Small intestine (tissue), 7 donors: Measurements from ENCODE around the gene ADAMTS2. TPM values are rescaled to one million over a fixed set of nuclear protein-coding genes. Genes with fewer than 3 reads are reported as not detected.
"Not testable (repeated sequence)": the region's sequence is repeated elsewhere in the genome, so short reads cannot be mapped to it uniquely, and the experiment has no call there.

Experiments
- DNase-seq, 2 donors: peaks; one replicate each; pipeline versions ENCODE4 v3.0.0 to v3.0.0-alpha.2; 2013
- FAIRE-seq: peaks from 2 replicates; lab custom pipeline; 2012; peaks lifted over from hg19 to GRCh38; lab: Jason Lieb, UNC
- H3K27ac ChIP-seq, 3 donors: one replicate each; pipeline ENCODE4 v1.5.1; 2013; ENCODE audit warnings: low read length in 2 of 3, mild to moderate bottlenecking in 2 of 3, control low read depth in 1 of 3, inconsistent platforms in 1 of 3, low read depth in 1 of 3, moderate library complexity in 1 of 3
- H3K27me3 ChIP-seq, 3 donors: one replicate each; pipeline ENCODE4 v1.6.1; 2013; ENCODE audit warnings: low read length in 3 of 3, inconsistent platforms in 1 of 3; ENCODE audit not compliant: control insufficient read depth in 3 of 3, insufficient read depth in 3 of 3
- H3K36me3 ChIP-seq, 3 donors: one replicate each; pipeline ENCODE4 v1.6.1; 2013; ENCODE audit warnings: low read length in 3 of 3, inconsistent platforms in 1 of 3, low read depth in 1 of 3, mild to moderate bottlenecking in 1 of 3, moderate library complexity in 1 of 3; ENCODE audit not compliant: control insufficient read depth in 3 of 3, insufficient read depth in 2 of 3
- H3K4me1 ChIP-seq, 3 donors: one replicate each; pipeline ENCODE4 v1.6.1; 2013; ENCODE audit warnings: low read length in 2 of 3, inconsistent platforms in 1 of 3, low read depth in 1 of 3, mild to moderate bottlenecking in 1 of 3, moderate library complexity in 1 of 3; ENCODE audit not compliant: control insufficient read depth in 3 of 3, insufficient read depth in 2 of 3
- H3K4me3 ChIP-seq, 3 donors: one replicate each; pipeline ENCODE4 v1.5.1; 2013; ENCODE audit warnings: low read length in 3 of 3, control low read depth in 1 of 3, inconsistent platforms in 1 of 3, low read depth in 1 of 3, mild to moderate bottlenecking in 1 of 3, moderate library complexity in 1 of 3
- H3K9me3 ChIP-seq, 2 donors: one replicate each; pipeline ENCODE4 v1.6.1; 2013; ENCODE audit warnings: low read depth in 1 of 2, low read length in 1 of 2; ENCODE audit not compliant: control insufficient read depth in 2 of 2, insufficient read depth in 1 of 2
- WGBS, 3 donors: extraction: QIAGEN DNeasy Blood & Tissue Kit; methylation state at CpG; one replicate each; pipeline ENCODE4 v1.1.7; 2013; 5-methylcytosine and 5-hydroxymethylcytosine counted together
- polyA plus RNA-seq, 4 donors: library from polyadenylated mRNA; stranded (reverse) in 3 of 4; unstranded in 1 of 4; fragments of 200-250 nt in 3 of 4; fragments of 120-200 nt in 1 of 4; gene quantifications; one replicate each; pipeline versions ENCODE4 v1.2.1 to v1.2.3, GENCODE V29; 2013
- donor health status: healthy with polysubstance abuse.
- donor health status: control.
- donor health status: control.
- donor health status: Bipolar disorder and iron deficiency.
- donor health status: healthy.

ADAMTS2 gene
- polyA plus RNA-seq, 4 donors: 0.22 to 6.3 (median 2.4) TPM

DNA sequence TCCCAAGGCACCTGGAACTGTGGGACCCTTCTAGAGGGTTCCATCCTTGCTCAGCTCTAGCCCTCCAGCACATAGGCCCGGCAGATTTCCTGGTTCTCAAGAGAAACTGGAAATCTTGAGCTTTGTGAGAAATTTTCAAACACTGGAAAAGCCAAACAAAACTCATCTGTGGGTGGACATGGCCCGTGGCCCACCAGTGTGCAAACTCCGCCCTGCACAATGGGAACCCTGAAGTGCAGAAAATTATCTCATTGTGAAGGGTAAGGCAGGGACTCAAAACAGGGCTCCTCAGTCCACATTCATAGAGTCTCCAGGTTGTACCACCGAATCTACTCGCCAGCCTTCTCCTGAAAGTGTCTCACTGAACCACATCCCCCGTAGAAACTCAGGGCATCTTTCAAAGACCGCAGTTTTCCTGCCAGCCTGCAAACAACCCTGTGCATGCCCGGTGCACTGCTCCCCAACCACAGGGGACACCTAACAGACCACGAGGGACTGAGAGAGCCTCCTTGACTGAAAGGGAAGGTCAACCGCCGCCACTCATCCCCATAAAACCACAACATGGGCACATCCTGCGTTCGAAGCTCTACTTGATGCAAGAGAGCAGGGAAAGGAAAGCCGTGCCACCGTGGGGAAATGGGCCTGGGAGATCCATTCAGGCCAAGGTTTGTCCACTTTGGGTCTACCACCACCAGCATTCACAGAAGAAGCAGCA, 18.1 kb downstream of the ADAMTS2 start:
- Histone ChIP-seq H3K36me3 (no peaks in the 10 kb centered on the region), H3K4me1 (no peaks in the 10 kb centered on the region), H3K4me3 (no peak overlapping the region), H3K27me3 (peaks cover 0 to 2% (median 0%) of the 10 kb centered on the region in 3 donors), H3K9me3 (no peaks in the 10 kb centered on the region), H3K27ac (no peak overlapping the region)
- FAIRE-seq (no peak), DNase-seq (no peak)
- WGBS, 3 donors: 82 to 85% (median 82%) methylated on average over 15 of the region's 15 CpGs

GRCh38 chr5:179326122-179326927, 18.9 kb downstream of the ADAMTS2 start:
- no peaks in the 10 kb centered on the region for H3K36me3 ChIP-seq
- WGBS, 3 donors: 35 to 49% (median 47%) methylated on average over 29 to 30 of the region's 30 CpGs
- no peak for DNase-seq
- peak overlapping the region in 1 of 3 donors; percentile 53 for H3K27ac ChIP-seq
- no peak overlapping the region for H3K4me3 ChIP-seq
- no peaks in the 10 kb centered on the region for H3K4me1 ChIP-seq
- H3K27me3 ChIP-seq: peaks cover 0 to 2% (median 0%) of the 10 kb centered on the region in 3 donors
- H3K9me3 ChIP-seq: no peaks in the 10 kb centered on the region
- FAIRE-seq: no peak

- 85 to 88% (median 85%) methylated on average over 28 of the region's 28 CpGs for WGBS, 3 donors
- DNase-seq (no peak), FAIRE-seq (no peak)
- H3K27ac ChIP-seq: peak overlapping the region in 1 of 3 donors; percentile 9
- peaks cover 0 to 2% (median 0%) of the 10 kb centered on the region in 3 donors for H3K27me3 ChIP-seq
- no peaks in the 10 kb centered on the region for H3K9me3 ChIP-seq
- no peak overlapping the region for H3K4me3 ChIP-seq
- no peaks in the 10 kb centered on the region for H3K36me3 ChIP-seq
- no peaks in the 10 kb centered on the region for H3K4me1 ChIP-seq
Measured at GRCh38 chr5:179325296-179326031, 19.8 kb downstream of the ADAMTS2 start.

GRCh38 chr5:179324760-179325295, 20.4 kb downstream of the ADAMTS2 start:
- Histone ChIP-seq H3K36me3 (no peaks in the 10 kb centered on the region), H3K27me3 (peaks cover 0 to 2% (median 0%) of the 10 kb centered on the region in 3 donors), H3K4me3 (no peak overlapping the region), H3K27ac (no peak overlapping the region), H3K4me1 (no peaks in the 10 kb centered on the region), H3K9me3 (no peaks in the 10 kb centered on the region)
- DNase-seq (no peak), FAIRE-seq (no peak)
- 61 to 83% (median 68%) methylated on average over 6 of the region's 6 CpGs for WGBS, 3 donors

DNA sequence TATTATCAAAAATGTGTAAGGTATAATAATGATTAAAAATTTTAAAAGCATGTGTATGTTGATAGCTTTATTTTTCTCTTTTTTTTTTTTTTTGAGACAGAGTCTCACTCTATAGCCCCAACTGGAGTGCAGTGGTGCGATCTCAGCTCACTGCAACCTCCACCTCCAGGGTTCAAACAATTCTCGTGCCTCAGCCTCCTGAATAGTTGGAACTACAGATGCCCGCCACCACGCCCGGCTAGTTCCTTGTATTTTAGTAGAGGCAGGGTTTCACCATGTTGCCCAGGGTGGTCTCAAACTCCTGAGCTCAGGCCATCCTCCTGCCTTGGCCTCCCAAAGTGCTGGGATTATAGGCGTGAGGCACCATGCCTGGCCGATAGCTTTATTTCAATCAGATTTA, 20.9 kb downstream of the ADAMTS2 start:
- WGBS, 3 donors: 87 to 90% (median 89%) methylated on average over 7 of the region's 7 CpGs
- not testable (repeated sequence) for DNase-seq, FAIRE-seq

DNA sequence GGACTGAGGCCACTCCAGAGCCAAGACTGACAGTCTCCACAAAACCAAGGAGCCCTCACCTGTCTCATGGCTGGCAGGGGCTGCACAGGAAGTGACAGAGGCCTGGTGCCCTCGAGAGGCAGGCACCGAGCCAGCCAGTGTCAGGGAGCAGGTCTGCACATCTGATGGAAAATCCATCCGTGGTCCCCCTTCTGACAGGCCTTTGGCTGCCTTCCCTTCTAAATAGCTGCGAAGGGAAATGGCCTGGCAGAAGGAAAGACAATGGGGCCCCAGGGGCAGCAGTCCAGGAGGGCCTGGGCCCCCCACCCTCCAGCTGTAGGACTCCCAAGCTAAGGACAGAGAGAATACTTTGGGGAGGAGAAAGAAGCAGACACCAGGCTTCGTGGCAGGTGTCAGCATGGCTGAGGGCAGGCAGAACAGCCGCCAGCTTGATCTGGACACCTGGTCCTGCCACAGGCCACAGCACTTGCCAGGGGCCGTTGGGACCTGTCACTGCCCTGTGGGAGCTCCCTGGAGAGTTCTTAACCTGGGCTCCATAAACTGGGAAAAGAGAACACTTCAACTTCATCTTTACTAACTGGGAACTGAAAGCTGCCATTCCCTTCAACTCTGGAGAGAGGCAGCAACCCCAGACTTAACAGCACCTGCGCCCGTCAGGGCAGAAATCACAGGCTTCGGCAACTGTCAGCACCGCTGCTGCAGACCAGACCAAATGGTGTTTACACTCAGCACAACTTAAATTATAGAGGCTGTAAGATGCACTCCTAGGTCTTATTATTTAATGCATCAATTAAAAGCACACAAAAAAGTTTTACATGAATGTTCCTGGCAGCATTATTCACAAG, 22.0 kb downstream of the ADAMTS2 start:
- Histone ChIP-seq H3K9me3 (no peaks in the 10 kb centered on the region), H3K4me3 (no peak overlapping the region), H3K36me3 (no peaks in the 10 kb centered on the region), H3K27ac (no peak overlapping the region), H3K27me3 (peaks cover 0 to 2% (median 0%) of the 10 kb centered on the region in 3 donors), H3K4me1 (no peaks in the 10 kb centered on the region)
- DNase-seq: no peak
- FAIRE-seq: no peak
- WGBS, 3 donors: 53 to 56% (median 55%) methylated on average over 11 of the region's 11 CpGs

More for the DNA sequence above, 20.9 kb downstream of the ADAMTS2 start:
- not testable (repeated sequence) for H3K27ac ChIP-seq, H3K4me1 ChIP-seq, H3K9me3 ChIP-seq, H3K36me3 ChIP-seq, H3K27me3 ChIP-seq, H3K4me3 ChIP-seq

DNA sequence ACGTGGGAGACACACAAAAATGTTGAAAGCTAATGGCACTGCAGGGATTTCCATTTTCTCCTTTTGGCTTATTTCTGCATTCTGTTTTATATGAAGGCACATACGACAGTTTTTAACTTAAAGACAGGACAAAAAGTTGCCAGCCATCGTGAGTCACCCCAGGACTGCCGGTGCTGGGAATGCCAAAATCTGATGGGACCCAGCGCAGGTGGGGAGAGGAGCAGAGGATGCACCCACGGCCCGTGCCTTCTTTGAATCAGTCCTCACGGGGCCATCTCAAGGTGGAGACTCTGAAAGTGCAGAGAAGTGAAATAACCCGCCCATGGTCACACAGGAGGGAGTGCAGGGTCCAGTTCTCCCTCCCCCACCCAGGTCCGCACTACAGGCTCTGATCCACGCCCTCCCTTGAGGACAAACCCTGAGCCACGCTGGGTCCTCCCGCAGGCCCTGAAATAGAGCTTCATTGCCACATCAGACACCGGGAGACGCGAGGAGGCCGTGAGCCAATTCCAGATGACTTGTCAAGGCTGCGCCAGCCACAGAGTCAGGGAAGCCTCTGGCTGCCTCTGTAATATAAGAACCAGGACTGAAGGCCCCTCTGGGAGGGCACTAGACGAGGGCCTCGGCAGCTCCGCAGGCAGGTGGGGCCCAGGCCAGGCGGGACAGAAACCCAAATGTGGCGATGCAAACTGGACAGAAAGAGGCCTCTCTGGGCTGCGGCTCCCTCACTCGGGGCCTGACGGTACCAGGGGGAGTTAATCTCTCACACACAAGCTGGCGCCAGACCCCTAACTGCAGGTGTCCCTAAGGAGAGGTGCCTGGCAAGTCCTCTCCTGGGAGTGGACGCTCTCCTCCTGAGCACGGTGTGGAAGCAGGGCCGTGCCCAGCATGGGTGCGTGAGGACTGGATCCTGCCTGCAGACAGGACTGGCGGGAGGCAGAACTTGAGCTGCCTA, 22.9 kb downstream of the ADAMTS2 start:
- 70 to 80% (median 71%) methylated on average over 31 to 32 of the region's 32 CpGs for WGBS, 3 donors

More for the DNA sequence above, 22.9 kb downstream of the ADAMTS2 start:
- Histone ChIP-seq H3K27ac (no peak overlapping the region), H3K9me3 (no peaks in the 10 kb centered on the region), H3K36me3 (no peaks in the 10 kb centered on the region), H3K4me3 (no peak overlapping the region), H3K4me1 (no peaks in the 10 kb centered on the region), H3K27me3 (peaks cover 0 to 2% (median 0%) of the 10 kb centered on the region in 3 donors)
- FAIRE-seq (no peak), DNase-seq (no peak)
